Chondrocyte (in vitro differentiated cells): ENCODE results near the gene URB2. TPM values are rescaled to one million over a fixed set of nuclear protein-coding genes. Genes with fewer than 3 reads are reported as not detected.

Source experiments
- DNase-seq: peaks from one replicate; pipeline ENCODE4 v3.0.0; 2021; ENCODE audit warnings: mixed read lengths, low spot score
- H3K27ac Mint-ChIP-seq: one replicate; pipeline ENCODE4 v1.8.0; 2021; ENCODE audit warnings: mild to moderate bottlenecking, moderate library complexity, mixed read lengths; ENCODE audit not compliant: unreplicated experiment
- H3K27me3 Mint-ChIP-seq: 2 replicates; pipeline ENCODE4 v1.8.0; 2021; ENCODE audit warnings: low read depth, mixed read lengths
- H3K36me3 Mint-ChIP-seq: 2 replicates; pipeline ENCODE4 v1.8.0; 2021; ENCODE audit warnings: low read depth, mixed read lengths
- H3K4me1 Mint-ChIP-seq: 2 replicates; pipeline ENCODE4 v1.8.0; 2021; ENCODE audit warnings: low read depth, mild to moderate bottlenecking, mixed read lengths
- H3K4me3 Mint-ChIP-seq: one replicate; pipeline ENCODE4 v1.8.0; 2021; ENCODE audit warnings: mild to moderate bottlenecking, moderate library complexity, mixed read lengths; ENCODE audit not compliant: unreplicated experiment
- H3K9me3 Mint-ChIP-seq: 2 replicates; pipeline ENCODE4 v1.8.0; 2021; ENCODE audit warnings: low read depth, mixed read lengths
- CTCF ChIP-seq: fragments of 200-600 bp; sonication (generic); IDR thresholded peaks from 2 replicates; pipeline ENCODE4 v1.5.0; 2021; ENCODE audit warnings: antibody characterized with exemption, mild to moderate bottlenecking, moderate library complexity
- total RNA-seq: library from RNA; stranded (reverse); gene quantifications from 3 replicates; pipeline ENCODE4 v1.2.1, GENCODE V29; 2021

Gene URB2
- total RNA-seq, 1 donor from 2014 or later = 8.4 TPM

- Mint-ChIP-seq H3K4me3 (no peak overlapping the region), H3K27me3 (no peaks in the 10 kb centered on the region), H3K27ac (peak overlapping the region; percentile 23), H3K4me1 (peaks cover 39% of the 10 kb centered on the region), H3K36me3 (peaks cover 29% of the 10 kb centered on the region), H3K9me3 (no peaks in the 10 kb centered on the region)
- TF ChIP-seq CTCF = no peak
- DNase-seq = no peak
These were observed 25.8 kb upstream of the URB2 start for GRCh38 chr1:229600229-229600628.

- no peak for TF ChIP-seq CTCF
These were observed 22.6 kb upstream of the URB2 start for GRCh38 chr1:229603371-229604005.

GRCh38 chr1:229607370-229607769 lies 18.7 kb upstream of the URB2 start:
- Mint-ChIP-seq H3K4me1 (no peaks in the 10 kb centered on the region), H3K27me3 (no peaks in the 10 kb centered on the region), H3K4me3 (no peak overlapping the region), H3K9me3 (no peaks in the 10 kb centered on the region), H3K36me3 (peaks cover 65% of the 10 kb centered on the region), H3K27ac (no peak overlapping the region)
- no peak for TF ChIP-seq CTCF
- DNase-seq = no peak

More at GRCh38 chr1:229603371-229604005, 22.6 kb upstream of the URB2 start:
- Mint-ChIP-seq H3K9me3 (no peaks in the 10 kb centered on the region), H3K4me1 (peaks cover 10% of the 10 kb centered on the region), H3K27me3 (no peaks in the 10 kb centered on the region), H3K36me3 (peaks cover 54% of the 10 kb centered on the region), H3K27ac (no peak overlapping the region), H3K4me3 (no peak overlapping the region)
- no peak for DNase-seq

GRCh38 chr1:229608590-229608989 lies 17.5 kb upstream of the URB2 start:
- no peak for TF ChIP-seq CTCF
- no peak overlapping the region for H3K4me3 Mint-ChIP-seq
- DNase-seq = no peak
- peaks cover 68% of the 10 kb centered on the region for H3K36me3 Mint-ChIP-seq
- no peaks in the 10 kb centered on the region for H3K27me3 Mint-ChIP-seq
- no peaks in the 10 kb centered on the region for H3K4me1 Mint-ChIP-seq
- H3K9me3 Mint-ChIP-seq = no peaks in the 10 kb centered on the region
- no peak overlapping the region for H3K27ac Mint-ChIP-seq

- no peak for DNase-seq
- no peaks in the 10 kb centered on the region for H3K27me3 Mint-ChIP-seq
- peaks cover 34% of the 10 kb centered on the region for H3K36me3 Mint-ChIP-seq
- no peak overlapping the region for H3K4me3 Mint-ChIP-seq
- no peak for TF ChIP-seq CTCF
- no peak overlapping the region for H3K27ac Mint-ChIP-seq
- H3K9me3 Mint-ChIP-seq = no peaks in the 10 kb centered on the region
- H3K4me1 Mint-ChIP-seq = peaks cover under 1% of the 10 kb centered on the region
These were observed 12.1 kb upstream of the URB2 start for GRCh38 chr1:229613938-229614337.
